ENCODE data around the gene IGFLR1. TPM values are rescaled to one million over a fixed set of nuclear protein-coding genes. Genes with fewer than 3 reads are reported as not detected.

Gene IGFLR1
- total and polyA plus RNA-seq, 9 of the 15 experiments (the other 6 are each of a cell fraction or from before 2014, with no cell fraction given), result 1.0 to 14.3 (median 4.6) TPM

- TF ChIP-seq NR2C2 (CRISPR knock-in tag; IDR thresholded peaks at IDR 0.05) (no peak), NR2C2 (tag; IDR thresholded peaks at IDR 0.05) (no peak), HINFP (tag; conservative IDR thresholded peaks at IDR 0.05; ENCODE audit: low read depth) (no peak), ZNF780A (CRISPR knock-in tag; IDR thresholded peaks at IDR 0.05) (no peak), ZNF699 (CRISPR knock-in tag; IDR thresholded peaks at IDR 0.05; ENCODE audit: insufficient replicate concordance) (no peak), MIER1 (IDR thresholded peaks at IDR 0.05; ENCODE audit: low read depth) (no peak)
These were observed 7.4 kb downstream of the IGFLR1 start (continued) for GRCh38 chr19:35734889-35735288.

- Histone ChIP-seq H3K4me3 (no peak overlapping the region), H4K20me1 (replicated peaks; ENCODE audit: control insufficient read depth, insufficient read depth, low read length) (no peaks in the 10 kb centered on the region), H3K4me1 (replicated peaks in 1 of 2; ENCODE audit: control insufficient read depth in 2 of 2, insufficient read depth in 2 of 2, low read length in 2 of 2) (peaks cover 0 to 17% of the 10 kb centered on the region in 2 experiments; a peak in 2 of 5 replicates), H3K9ac (ENCODE audit: insufficient read depth in 1 of 2, low read depth in 2 of 2, low read length in 2 of 2) (no peak overlapping the region), H2AFZ (ENCODE audit: low read depth, low read length) (no peak overlapping the region), H3K27ac (ENCODE audit: extremely low read depth, low read depth, low read length) (no peak overlapping the region), H3K27me3 (ENCODE audit: control insufficient read depth in 2 of 2, insufficient read depth in 2 of 2, low read length in 2 of 2) (no peaks in the 10 kb centered on the region), H3K79me2 (ENCODE audit: control insufficient read depth, insufficient read depth, low read length) (no peaks in the 10 kb centered on the region), H3K36me3 (ENCODE audit: control insufficient read depth, insufficient read depth, low read length) (peaks cover 97% of the 10 kb centered on the region; the same call in 2 of the 3 replicates), H3K4me2 (ENCODE audit: insufficient read depth, low read length) (no peak overlapping the region), H3K9me1 (ENCODE audit: control insufficient read depth, insufficient read depth, low read length) (no peaks in the 10 kb centered on the region), H3K9me3 (replicated peaks; ENCODE audit: control insufficient read depth, insufficient read depth, low read depth, low read length) (no peaks in the 10 kb centered on the region)
- intact Hi-C loops (cut with micrococcal nuclease), result no loop called here
- no peak for TF ChIP-seq CHD1 (IDR thresholded peaks at IDR 0.05; ENCODE audit: low read length)
- peak; percentile 54; the same call in 1 of the 2 replicates for TF ChIP-seq POLR2G (IDR thresholded peaks at IDR 0.05; ENCODE audit: low read depth, low read length)
- WGBS (ENCODE audit: insufficient coverage, low coverage, missing lambda C conversion rate), result 91% methylated on average over 8 of the region's 8 CpGs
- in situ Hi-C loops (cut with MboI), result no loop called here
- FAIRE-seq (no peak), ATAC-seq (no peak), DNase-seq (ENCODE audit: extremely low read depth in 1 of 4, low spot score in 3 of 4) (no peak)
- ChIA-PET POLR2A (interaction anchor here (0.6 to 0.9 kb wide), 2 partner anchors 11 to 272 kb away, joined by 3 to 5 read pairs; no protein-coding TSS in a partner anchor), CTCF (ENCODE audit: low intra/inter-chr PET ratio) (no interaction called here)
- no TSS peak for BruUV-seq (replicated peaks)
These were observed 8.0 kb downstream of the IGFLR1 start for GRCh38 chr19:35734273-35734672.
